Esophagus squamous epithelium (tissue), 5 donors: ENCODE results near the gene PADI1. TPM values are rescaled to one million over a fixed set of nuclear protein-coding genes. Genes with fewer than 3 reads are reported as not detected.
A peak's percentile ranks its signal among the peaks of the same experiment; 100 is the strongest.

Experiments
- DNase-seq: peaks from one replicate; lab custom pipeline; 2025; lab: John Stamatoyannopoulos, UW
- H3K27ac ChIP-seq, 4 donors: fragments of 200-600 bp; sonication (generic); one replicate each; pipeline ENCODE4 v1.5.1; 2016 to 2019; ENCODE audit warnings: mild to moderate bottlenecking in 1 of 4
- H3K27me3 ChIP-seq, 4 donors: fragments of 200-600 bp; sonication (generic); 1 replicate in 3 of 4; 2 replicates in 1 of 4; pipeline versions ENCODE4 v1.5.1 to v1.6.0; 2017 to 2021; ENCODE audit warnings: antibody characterized with exemption in 1 of 4
- H3K36me3 ChIP-seq, 3 donors: fragments of 200-600 bp; sonication (generic); one replicate each; pipeline ENCODE4 v1.5.1; 2016 to 2019
- H3K4me1 ChIP-seq, 3 donors: fragments of 200-600 bp; sonication (generic); one replicate each; pipeline ENCODE4 v1.5.1; 2017 to 2019
- H3K4me3 ChIP-seq, 4 donors: fragments of 200-600 bp; sonication (generic); 1 replicate in 3 of 4; 2 replicates in 1 of 4; pipeline ENCODE4 v1.5.1; 2016 to 2019; ENCODE audit warnings: mild to moderate bottlenecking in 2 of 4, moderate library complexity in 1 of 4
- H3K9me3 ChIP-seq, 3 donors: fragments of 200-600 bp; sonication (generic); one replicate each; pipeline ENCODE4 v1.5.1; 2016 to 2019
- CTCF ChIP-seq, 6 experiments: fragments of 450-650 bp in 4 of 6; fragments of 200-600 bp in 2 of 6; sonication (generic) in 2 of 6; IDR thresholded peaks; one replicate each; pipeline ENCODE4 v1.5.1; 2016 to 2019; ENCODE audit warnings: antibody characterized with exemption in 6 of 6, mild to moderate bottlenecking in 4 of 6, moderate library complexity in 4 of 6
- POLR2A ChIP-seq, 4 donors: fragments of 450-650 bp; IDR thresholded peaks; one replicate each; pipeline ENCODE4 v1.6.1; 2017; ENCODE audit warnings: antibody characterized with exemption in 4 of 4, mild to moderate bottlenecking in 4 of 4, moderate library complexity in 3 of 4
- WGBS, 2 donors: methylation state at CpG; one replicate each; pipeline ENCODE4 v1.1.5; 2018; 5-methylcytosine and 5-hydroxymethylcytosine counted together
- intact Hi-C: fragments of 100-400 bp; cut with DNase I; formaldehyde crosslinking; loops from one replicate; pipeline ENCODE4 v1.15.0; 2022
- total RNA-seq, 4 donors: library from RNA; depleted of rRNA; stranded (reverse); fragments of >200 nt; gene quantifications; one replicate each; pipeline ENCODE4 v1.1.0, GENCODE V29; 2016
- donor health status: DM: yes; HTN: yes; CAD: no.

PADI1 gene
- total RNA-seq, 4 donors from 2014 or later, result 45.3 to 121 (median 75.1) TPM

DNA sequence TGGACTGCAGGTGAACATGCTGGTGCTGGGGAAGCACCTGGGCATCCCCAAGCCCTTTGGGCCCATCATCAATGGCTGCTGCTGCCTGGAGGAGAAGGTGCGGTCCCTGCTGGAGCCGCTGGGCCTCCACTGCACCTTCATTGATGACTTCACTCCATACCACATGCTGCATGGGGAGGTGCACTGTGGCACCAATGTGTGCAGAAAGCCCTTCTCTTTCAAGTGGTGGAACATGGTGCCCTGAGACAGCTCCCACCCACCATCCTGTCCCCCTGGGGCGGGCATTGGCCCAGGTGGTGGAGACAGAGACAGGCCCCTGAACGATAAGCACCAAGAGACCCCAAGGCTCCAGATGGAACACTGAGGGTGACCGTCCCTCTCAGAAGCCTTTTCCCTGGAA is 77.9 kb downstream of the PADI1 start:
- H3K4me3 ChIP-seq, result no peak overlapping the region
- intact Hi-C loops, result no loop called here
- TF ChIP-seq POLR2A (IDR thresholded peaks at IDR 0.05) (no peak), CTCF (IDR thresholded peaks at IDR 0.05) (no peak)
- DNase-seq, result no peak
- peaks cover 11 to 41% (median 15%) of the 10 kb centered on the region in 3 donors for H3K4me1 ChIP-seq
- no peaks in the 10 kb centered on the region for H3K36me3 ChIP-seq
- WGBS, 2 donors, result 85 to 100% methylated on average over 3 of the region's 5 CpGs
- no peak overlapping the region for H3K27ac ChIP-seq
- H3K9me3 ChIP-seq, result no peaks in the 10 kb centered on the region
- H3K27me3 ChIP-seq, result peaks cover 0 to 89% (median 0%) of the 10 kb centered on the region in 4 donors

DNA sequence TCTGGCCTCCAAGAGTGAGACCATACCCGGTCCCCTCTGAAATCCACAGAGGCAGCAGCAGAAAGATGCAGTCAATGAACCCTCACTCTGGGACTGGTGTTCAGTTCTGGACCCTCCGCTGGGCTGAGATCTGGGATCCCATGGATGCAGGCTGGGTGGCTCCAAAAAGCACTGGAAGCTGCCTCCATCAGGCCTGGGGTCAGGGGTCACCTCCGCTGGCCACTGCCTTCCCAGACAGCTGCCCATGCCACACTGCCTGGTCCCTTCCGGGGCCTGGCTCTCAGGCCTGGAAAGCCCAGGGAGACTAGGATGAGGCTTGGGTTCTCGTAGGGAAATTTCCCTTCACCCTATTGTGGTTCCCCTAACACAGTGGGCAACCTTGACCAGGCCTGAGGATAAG is 81.7 kb downstream of the PADI1 start:
- DNase-seq, result no peak
- Histone ChIP-seq H3K9me3 (no peaks in the 10 kb centered on the region), H3K4me3 (no peak overlapping the region), H3K36me3 (no peaks in the 10 kb centered on the region), H3K27ac (peak overlapping the region in 1 of 4 donors; percentile 4), H3K27me3 (peaks cover 0 to 81% (median 0%) of the 10 kb centered on the region in 4 donors), H3K4me1 (peaks cover 12 to 55% (median 18%) of the 10 kb centered on the region in 3 donors)
- no peak for TF ChIP-seq CTCF (IDR thresholded peaks at IDR 0.05)
- TF ChIP-seq POLR2A (IDR thresholded peaks at IDR 0.05), result no peak
- WGBS, 2 donors, result 80 to 100% methylated on average over 1 of the region's 5 CpGs
- intact Hi-C loops, result no loop called here

DNA sequence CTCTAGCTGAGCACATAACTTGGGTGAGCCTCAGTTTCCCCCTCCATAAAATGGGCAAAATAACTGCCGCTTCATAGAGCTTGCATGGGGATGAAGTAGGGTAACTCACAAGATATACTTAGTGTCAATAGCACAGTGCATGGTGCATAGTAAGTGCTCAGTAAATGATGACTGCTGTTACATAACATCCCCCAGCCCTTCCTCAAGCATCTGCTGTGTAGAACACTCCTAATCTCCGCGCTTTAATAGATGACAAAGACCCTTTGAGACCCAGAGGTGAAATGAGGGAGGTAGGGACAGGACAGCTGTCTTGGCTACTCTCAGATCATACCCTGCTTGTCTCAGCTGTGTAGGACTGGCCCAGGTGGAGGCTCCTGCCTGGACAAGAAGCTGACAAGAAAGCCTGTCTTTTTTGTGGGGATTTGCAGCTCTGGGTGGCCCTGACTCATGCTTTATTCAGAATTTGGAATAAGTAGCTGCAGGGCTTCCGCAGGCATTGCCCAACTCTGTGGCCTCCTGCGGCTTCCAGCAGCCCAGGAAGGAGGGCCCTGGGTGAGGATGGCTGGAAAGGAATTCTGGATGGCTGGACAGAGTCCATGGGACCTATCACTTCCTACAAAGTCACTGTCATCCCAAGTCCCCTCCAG is 82.3 kb downstream of the PADI1 start:
- WGBS, 2 donors, result 47 to 69% methylated on average over 3 to 4 of the region's 5 CpGs
- intact Hi-C loops, result no loop called here
- no peaks in the 10 kb centered on the region for H3K36me3 ChIP-seq
- peak overlapping the region in 2 of 4 donors; percentile 1 to 4 for H3K27ac ChIP-seq
- H3K4me3 ChIP-seq, result no peak overlapping the region
- DNase-seq, result no peak
- H3K4me1 ChIP-seq, result peaks cover 12 to 55% (median 16%) of the 10 kb centered on the region in 3 donors
- H3K27me3 ChIP-seq, result peaks cover 0 to 83% (median 0%) of the 10 kb centered on the region in 4 donors
- TF ChIP-seq CTCF (IDR thresholded peaks at IDR 0.05), result no peak
- TF ChIP-seq POLR2A (IDR thresholded peaks at IDR 0.05), result no peak
- no peaks in the 10 kb centered on the region for H3K9me3 ChIP-seq

GRCh38 chr1:17289721-17290120 is 84.8 kb downstream of the PADI1 start:
- intact Hi-C loops, result no loop called here
- H3K27me3 ChIP-seq, result peaks cover 0 to 61% (median 0%) of the 10 kb centered on the region in 4 donors
- WGBS, 2 donors, result 15 to 30% methylated on average over 2 of the region's 2 CpGs
- H3K4me1 ChIP-seq, result peaks cover 12 to 63% (median 16%) of the 10 kb centered on the region in 3 donors
- no peaks in the 10 kb centered on the region for H3K9me3 ChIP-seq
- no peaks in the 10 kb centered on the region for H3K36me3 ChIP-seq
- TF ChIP-seq POLR2A (IDR thresholded peaks at IDR 0.05), result no peak
- no peak for TF ChIP-seq CTCF (IDR thresholded peaks at IDR 0.05)
- no peak for DNase-seq
- peak overlapping the region; percentile 44 to 85 (median 78) for H3K27ac ChIP-seq
- no peak overlapping the region for H3K4me3 ChIP-seq

- Histone ChIP-seq H3K27me3 (peaks cover 0 to 52% (median 0%) of the 10 kb centered on the region in 4 donors), H3K4me1 (peaks cover 12 to 63% (median 16%) of the 10 kb centered on the region in 3 donors), H3K27ac (peak overlapping the region in 1 of 4 donors; percentile 85), H3K4me3 (no peak overlapping the region), H3K9me3 (no peaks in the 10 kb centered on the region), H3K36me3 (no peaks in the 10 kb centered on the region)
- no peak for TF ChIP-seq POLR2A (IDR thresholded peaks at IDR 0.05)
- no peak for TF ChIP-seq CTCF (IDR thresholded peaks at IDR 0.05)
- no peak for DNase-seq
- WGBS, 2 donors, result 75 to 83% methylated on average over 3 of the region's 3 CpGs
- intact Hi-C loops, result no loop called here
Observed at GRCh38 chr1:17290553-17290952, 85.6 kb downstream of the PADI1 start.
